Measurements from ENCODE around the gene CDH23. TPM values are rescaled to one million over a fixed set of nuclear protein-coding genes. Genes with fewer than 3 reads are reported as not detected.

Gene CDH23
- total and polyA plus RNA-seq, 2 donors (not counting 1 experiment from before 2014, with no cell fraction given) = 0.01 to 0.17 TPM

DNA sequence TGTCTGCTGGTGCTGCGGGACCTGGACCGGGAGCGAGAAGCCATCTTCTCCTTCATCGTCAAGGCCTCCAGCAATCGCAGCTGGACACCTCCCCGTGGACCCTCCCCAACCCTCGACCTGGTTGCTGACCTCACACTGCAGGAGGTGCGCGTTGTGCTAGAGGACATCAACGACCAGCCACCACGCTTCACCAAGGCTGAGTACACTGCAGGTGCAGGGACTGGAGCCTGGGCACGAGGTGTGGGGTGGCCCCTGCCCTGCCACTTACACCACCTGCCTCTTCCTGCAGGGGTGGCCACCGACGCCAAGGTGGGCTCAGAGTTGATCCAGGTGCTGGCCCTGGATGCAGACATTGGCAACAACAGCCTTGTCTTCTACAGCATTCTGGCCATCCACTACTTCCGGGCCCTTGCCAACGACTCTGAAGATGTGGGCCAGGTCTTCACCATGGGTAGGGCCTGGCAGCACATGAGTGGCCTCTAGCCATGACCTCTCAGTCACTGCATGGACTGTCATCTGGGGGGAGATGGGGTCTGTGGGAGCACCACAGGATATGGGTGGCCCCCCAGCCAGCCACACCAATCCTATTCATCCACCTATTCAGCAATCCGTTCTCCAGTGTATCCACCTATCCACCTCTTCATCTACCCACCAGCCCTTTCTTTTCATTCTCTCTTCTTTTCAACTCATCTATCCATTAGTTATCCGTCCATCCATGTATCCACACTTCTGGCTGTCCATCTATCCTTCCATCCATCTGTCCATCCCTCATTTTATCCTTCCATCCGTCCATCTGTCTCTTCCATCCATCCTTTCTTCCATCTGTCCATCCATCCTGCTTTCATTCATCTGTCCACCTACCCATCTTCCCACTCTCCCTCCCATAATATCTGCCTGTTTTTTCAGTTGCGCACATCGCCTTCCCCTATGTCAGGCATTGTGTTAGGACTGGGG is 411.1 kb downstream of the CDH23 start:
- no peak overlapping the region for H3K9ac ChIP-seq (ENCODE audit: insufficient read depth, low read length)
- no peak for DNase-seq (ENCODE audit: low read depth in 2 of 2)
- H4K20me1 ChIP-seq (ENCODE audit: control insufficient read depth, extremely low read depth, insufficient read depth, low read length) = peaks cover 2% of the 10 kb centered on the region

GRCh38 chr10:71809628-71810027 is 412.9 kb downstream of the CDH23 start:
- H2AFZ ChIP-seq (ENCODE audit: low read length) = no peak overlapping the region
- H3K4me3 ChIP-seq (replicated peaks in 1 of 4; ENCODE audit: control extremely low read depth in 1 of 4, insufficient read depth in 1 of 4, low read depth in 3 of 4, low read length in 4 of 4) = no peak overlapping the region
- no peak overlapping the region for H3K4me2 ChIP-seq (ENCODE audit: extremely low read depth, insufficient read depth, low read length)
- DNase-seq (ENCODE audit: low read depth in 2 of 2) = no peak
- H3K9ac ChIP-seq (ENCODE audit: insufficient read depth, low read length) = no peak overlapping the region
- peaks cover 10% of the 10 kb centered on the region for H3K27me3 ChIP-seq (ENCODE audit: control insufficient read depth, insufficient read depth, low read length)
- no peak for TF ChIP-seq EZH2 (IDR thresholded peaks at IDR 0.05; ENCODE audit: low read length, missing control alignments)
- no peak for TF ChIP-seq CTCF (conservative IDR thresholded peaks at IDR 0.05 in 1 of 2, IDR thresholded peaks at IDR 0.05 in 1 of 2; ENCODE audit: low read depth in 1 of 2, low read length in 2 of 2)
- H3K36me3 ChIP-seq (ENCODE audit: control insufficient read depth, insufficient read depth, low read length) = no peaks in the 10 kb centered on the region
- no peaks in the 10 kb centered on the region for H3K79me2 ChIP-seq (ENCODE audit: control insufficient read depth, insufficient read depth, low read length)
- H3K27ac ChIP-seq (ENCODE audit: insufficient read depth, low read length) = no peak overlapping the region
- peaks cover 2% of the 10 kb centered on the region for H4K20me1 ChIP-seq (ENCODE audit: control insufficient read depth, extremely low read depth, insufficient read depth, low read length)
- H3K4me1 ChIP-seq (ENCODE audit: control insufficient read depth, extremely low read depth, insufficient read depth, low read length) = no peaks in the 10 kb centered on the region
- H3K9me3 ChIP-seq (ENCODE audit: control insufficient read depth, insufficient read depth, low read depth, low read length) = no peaks in the 10 kb centered on the region

More for the DNA sequence above, 411.1 kb downstream of the CDH23 start:
- Histone ChIP-seq H3K79me2 (ENCODE audit: control insufficient read depth, insufficient read depth, low read length) (no peaks in the 10 kb centered on the region), H3K27me3 (ENCODE audit: control insufficient read depth, insufficient read depth, low read length) (peaks cover 10% of the 10 kb centered on the region), H3K4me3 (replicated peaks in 1 of 4; ENCODE audit: control extremely low read depth in 1 of 4, insufficient read depth in 1 of 4, low read depth in 3 of 4, low read length in 4 of 4) (no peak overlapping the region), H3K36me3 (ENCODE audit: control insufficient read depth, insufficient read depth, low read length) (no peaks in the 10 kb centered on the region), H3K4me2 (ENCODE audit: extremely low read depth, insufficient read depth, low read length) (no peak overlapping the region), H2AFZ (ENCODE audit: low read length) (no peak overlapping the region), H3K9me3 (ENCODE audit: control insufficient read depth, insufficient read depth, low read depth, low read length) (no peaks in the 10 kb centered on the region), H3K4me1 (ENCODE audit: control insufficient read depth, extremely low read depth, insufficient read depth, low read length) (no peaks in the 10 kb centered on the region), H3K27ac (ENCODE audit: insufficient read depth, low read length) (no peak overlapping the region)
- TF ChIP-seq EZH2 (IDR thresholded peaks at IDR 0.05; ENCODE audit: low read length, missing control alignments) = no peak
- no peak for TF ChIP-seq CTCF (conservative IDR thresholded peaks at IDR 0.05 in 1 of 2, IDR thresholded peaks at IDR 0.05 in 1 of 2; ENCODE audit: low read depth in 1 of 2, low read length in 2 of 2)

DNA sequence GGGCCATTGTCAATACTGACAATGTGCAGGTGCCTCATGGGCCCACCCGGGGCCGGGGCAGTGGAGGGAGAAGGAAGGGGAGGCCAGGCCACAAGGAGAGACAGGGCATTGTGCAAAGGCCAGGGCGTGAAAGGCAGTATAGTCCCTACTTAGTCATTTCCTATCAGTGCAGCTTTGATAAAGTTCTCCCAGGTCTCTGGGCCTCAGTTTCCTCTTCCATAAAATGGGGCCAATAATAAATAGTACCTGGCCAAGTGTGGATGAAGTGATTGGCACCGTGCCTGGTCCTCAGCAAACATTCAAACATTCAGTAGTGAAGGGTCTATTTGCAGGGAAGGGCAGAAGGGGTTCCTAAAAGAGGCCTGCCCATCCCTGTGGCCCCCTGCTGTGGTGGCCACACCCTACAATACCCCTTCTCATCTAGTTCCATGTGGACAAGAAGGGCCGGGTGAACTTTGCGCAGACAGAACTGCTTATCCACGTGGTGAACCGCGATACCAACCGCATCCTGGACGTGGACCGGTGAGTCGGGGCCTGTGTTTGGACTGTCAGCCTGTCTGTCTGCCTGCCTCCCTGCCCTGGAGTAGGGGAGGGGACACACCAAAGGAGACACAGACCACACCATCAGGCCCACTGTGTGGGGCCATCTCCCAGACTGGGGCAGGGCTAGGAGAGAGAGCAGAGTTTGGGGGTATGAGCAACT is 413.5 kb downstream of the CDH23 start:
- no peak overlapping the region for H3K4me2 ChIP-seq (ENCODE audit: extremely low read depth, insufficient read depth, low read length)
- H3K4me1 ChIP-seq (ENCODE audit: control insufficient read depth, extremely low read depth, insufficient read depth, low read length) = no peaks in the 10 kb centered on the region
- H2AFZ ChIP-seq (ENCODE audit: low read length) = no peak overlapping the region
- TF ChIP-seq EZH2 (IDR thresholded peaks at IDR 0.05; ENCODE audit: low read length, missing control alignments) (no peak), CTCF (conservative IDR thresholded peaks at IDR 0.05 in 1 of 2, IDR thresholded peaks at IDR 0.05 in 1 of 2; ENCODE audit: low read depth in 1 of 2, low read length in 2 of 2) (no peak)
- no peak for DNase-seq (ENCODE audit: low read depth in 2 of 2)
- H3K79me2 ChIP-seq (ENCODE audit: control insufficient read depth, insufficient read depth, low read length) = no peaks in the 10 kb centered on the region
- H3K9ac ChIP-seq (ENCODE audit: insufficient read depth, low read length) = no peak overlapping the region
- no peak overlapping the region for H3K27ac ChIP-seq (ENCODE audit: insufficient read depth, low read length)
- H4K20me1 ChIP-seq (ENCODE audit: control insufficient read depth, extremely low read depth, insufficient read depth, low read length) = peaks cover 2% of the 10 kb centered on the region
- H3K27me3 ChIP-seq (ENCODE audit: control insufficient read depth, insufficient read depth, low read length) = peaks cover 10% of the 10 kb centered on the region
- no peak overlapping the region for H3K4me3 ChIP-seq (replicated peaks in 1 of 4; ENCODE audit: control extremely low read depth in 1 of 4, insufficient read depth in 1 of 4, low read depth in 3 of 4, low read length in 4 of 4)
- H3K9me3 ChIP-seq (ENCODE audit: control insufficient read depth, insufficient read depth, low read depth, low read length) = no peaks in the 10 kb centered on the region
- no peaks in the 10 kb centered on the region for H3K36me3 ChIP-seq (ENCODE audit: control insufficient read depth, insufficient read depth, low read length)

Measured in fibroblast of lung (primary cell).